ENCODE measurements around the gene CLASP1. TPM values are rescaled to one million over a fixed set of nuclear protein-coding genes. Genes with fewer than 3 reads are reported as not detected.

The CLASP1 gene
- total and polyA plus RNA-seq, 7 donors: 2.4 to 117 (median 53.9) TPM

GRCh38 chr2:121388371-121388770 is 260.9 kb downstream of the CLASP1 start:
- Histone ChIP-seq H3K36me3 (peaks cover 11 to 52% (median 20%) of the 10 kb centered on the region in 4 donors), H3K4me3 (no peak overlapping the region), H3K27ac (no peak overlapping the region), H3K9me3 (no peaks in the 10 kb centered on the region), H3K4me1 (no peaks in the 10 kb centered on the region), H3K27me3 (no peaks in the 10 kb centered on the region)
- intact Hi-C loops (cut with DNase I): no loop called here
- TF ChIP-seq POLR2AphosphoS5 (IDR thresholded peaks at IDR 0.05): no peak
- no peak for TF ChIP-seq EP300 (IDR thresholded peaks at IDR 0.05)
- TF ChIP-seq POLR2A (IDR thresholded peaks at IDR 0.05): no peak
- TF ChIP-seq CTCF (IDR thresholded peaks at IDR 0.05): no peak
- WGBS, 2 donors: 93 to 96% methylated on average over 5 of the region's 5 CpGs
- DNase-seq: no peak

- intact Hi-C loops (cut with DNase I): no loop called here
- no peaks in the 10 kb centered on the region for H3K4me1 ChIP-seq
- TF ChIP-seq EP300 (IDR thresholded peaks at IDR 0.05) (no peak), POLR2A (IDR thresholded peaks at IDR 0.05) (no peak), CTCF (IDR thresholded peaks at IDR 0.05) (no peak), POLR2AphosphoS5 (IDR thresholded peaks at IDR 0.05) (no peak)
- DNase-seq: no peak
- no peaks in the 10 kb centered on the region for H3K27me3 ChIP-seq
- peaks cover 11 to 55% (median 26%) of the 10 kb centered on the region in 4 donors for H3K36me3 ChIP-seq
- H3K27ac ChIP-seq: no peak overlapping the region
- 95 to 96% methylated on average over 5 of the region's 5 CpGs for WGBS, 2 donors
- H3K9me3 ChIP-seq: no peaks in the 10 kb centered on the region
- H3K4me3 ChIP-seq: no peak overlapping the region
Observed at GRCh38 chr2:121387591-121388325, 261.5 kb downstream of the CLASP1 start.

- H3K4me1 ChIP-seq: no peaks in the 10 kb centered on the region
- no peak for DNase-seq
- H3K27me3 ChIP-seq: no peaks in the 10 kb centered on the region
- H3K9me3 ChIP-seq: no peaks in the 10 kb centered on the region
- H3K27ac ChIP-seq: no peak overlapping the region
- WGBS, 2 donors: 69 to 74% methylated on average over 2 of the region's 2 CpGs
- no peak for TF ChIP-seq POLR2AphosphoS5 (IDR thresholded peaks at IDR 0.05)
- no peak for TF ChIP-seq EP300 (IDR thresholded peaks at IDR 0.05)
- TF ChIP-seq CTCF (IDR thresholded peaks at IDR 0.05): no peak
- intact Hi-C loops (cut with DNase I): no loop called here
- peaks cover 15 to 66% (median 33%) of the 10 kb centered on the region in 4 donors for H3K36me3 ChIP-seq
- no peak overlapping the region for H3K4me3 ChIP-seq
Observed at GRCh38 chr2:121386707-121387106, 262.6 kb downstream of the CLASP1 start.

- Histone ChIP-seq H3K9me3 (no peaks in the 10 kb centered on the region), H3K36me3 (peaks cover 19 to 69% (median 36%) of the 10 kb centered on the region in 4 donors), H3K4me3 (no peak overlapping the region), H3K27me3 (no peaks in the 10 kb centered on the region), H3K4me1 (no peaks in the 10 kb centered on the region), H3K27ac (no peak overlapping the region)
- intact Hi-C loops (cut with DNase I): no loop called here
- TF ChIP-seq CTCF (IDR thresholded peaks at IDR 0.05) (no peak), POLR2A (IDR thresholded peaks at IDR 0.05) (no peak), POLR2AphosphoS5 (IDR thresholded peaks at IDR 0.05) (no peak), EP300 (IDR thresholded peaks at IDR 0.05) (no peak)
- no peak for DNase-seq
Observed at GRCh38 chr2:121386102-121386501, 263.2 kb downstream of the CLASP1 start.

GRCh38 chr2:121382744-121383143 is 266.5 kb downstream of the CLASP1 start:
- Histone ChIP-seq H3K27me3 (no peaks in the 10 kb centered on the region), H3K4me1 (no peaks in the 10 kb centered on the region), H3K4me3 (no peak overlapping the region), H3K36me3 (peaks cover 19 to 80% (median 40%) of the 10 kb centered on the region in 4 donors), H3K9me3 (no peaks in the 10 kb centered on the region), H3K27ac (no peak overlapping the region)
- DNase-seq: no peak
- intact Hi-C loops (cut with DNase I): no loop called here
- WGBS, 2 donors: 93 to 95% methylated on average over 4 of the region's 4 CpGs
- no peak for TF ChIP-seq CTCF (IDR thresholded peaks at IDR 0.05)
- TF ChIP-seq POLR2A (IDR thresholded peaks at IDR 0.05): no peak
- TF ChIP-seq EP300 (IDR thresholded peaks at IDR 0.05): no peak
- no peak for TF ChIP-seq POLR2AphosphoS5 (IDR thresholded peaks at IDR 0.05)

All from sigmoid colon (tissue), 7 donors.